ENCODE measurements around the gene PRSS23. TPM values are rescaled to one million over a fixed set of nuclear protein-coding genes. Genes with fewer than 3 reads are reported as not detected.

The PRSS23 gene
- total RNA-seq, 1 experiment from 2014 or later, result 9.8 TPM

GRCh38 chr11:86809561-86809960 lies 9.2 kb downstream of the PRSS23 start:
- CTCF ChIA-PET, result interaction anchor here (0.9 to 1.9 kb wide), 4 partner anchors 30 to 354 kb away, joined by 3 to 13 read pairs (median 4); no protein-coding TSS in a partner anchor
- POLR2A ChIA-PET, result interaction anchor here (0.7 kb wide), 1 partner anchor 18 kb away, joined by 4 read pairs; no protein-coding TSS in a partner anchor
- Mint-ChIP-seq H3K4me3 (ENCODE audit: unreplicated experiment) (no peak overlapping the region), H3K27me3 (ENCODE audit: insufficient read depth, unreplicated experiment) (no peaks in the 10 kb centered on the region), H3K4me1 (ENCODE audit: insufficient read depth, unreplicated experiment) (peaks cover 11% of the 10 kb centered on the region), H3K9me3 (ENCODE audit: unreplicated experiment) (no peaks in the 10 kb centered on the region), H3K27ac (ENCODE audit: low read depth, unreplicated experiment) (no peak overlapping the region), H3K36me3 (ENCODE audit: insufficient read depth, unreplicated experiment) (peaks cover 5% of the 10 kb centered on the region)
- TF ChIP-seq CTCF (IDR thresholded peaks at IDR 0.05; ENCODE audit: unreplicated experiment), result no peak
- BruUV-seq (replicated peaks), result no TSS peak
- intact Hi-C loops (cut with micrococcal nuclease), result no loop called here
- no peak for DNase-seq (ENCODE audit: unreplicated experiment)

GRCh38 chr11:86810288-86810687 lies 9.9 kb downstream of the PRSS23 start:
- DNase-seq (ENCODE audit: unreplicated experiment), result no peak
- no peaks in the 10 kb centered on the region for H3K9me3 Mint-ChIP-seq (ENCODE audit: unreplicated experiment)
- TF ChIP-seq CTCF (IDR thresholded peaks at IDR 0.05; ENCODE audit: unreplicated experiment), result no peak
- intact Hi-C loops (cut with micrococcal nuclease), result loop anchor here (10.0 kb wide), 1 partner anchor 865 kb away; no protein-coding TSS in a partner anchor
- no TSS peak for BruUV-seq (replicated peaks)
- POLR2A ChIA-PET, result no interaction called here
- H3K27ac Mint-ChIP-seq (ENCODE audit: low read depth, unreplicated experiment), result no peak overlapping the region
- no peaks in the 10 kb centered on the region for H3K27me3 Mint-ChIP-seq (ENCODE audit: insufficient read depth, unreplicated experiment)
- H3K4me1 Mint-ChIP-seq (ENCODE audit: insufficient read depth, unreplicated experiment), result peaks cover 11% of the 10 kb centered on the region
- CTCF ChIA-PET, result interaction anchor here (0.9 to 1.9 kb wide), 5 partner anchors 30 to 355 kb away, joined by 3 to 13 read pairs (median 4); no protein-coding TSS in a partner anchor
- H3K36me3 Mint-ChIP-seq (ENCODE audit: insufficient read depth, unreplicated experiment), result peaks cover 5% of the 10 kb centered on the region
- no peak overlapping the region for H3K4me3 Mint-ChIP-seq (ENCODE audit: unreplicated experiment)

GRCh38 chr11:86811637-86812321 lies 11.4 kb downstream of the PRSS23 start:
- TF ChIP-seq CTCF (IDR thresholded peaks at IDR 0.05; ENCODE audit: unreplicated experiment), result no peak
- peaks cover 5% of the 10 kb centered on the region for H3K36me3 Mint-ChIP-seq (ENCODE audit: insufficient read depth, unreplicated experiment)
- CTCF ChIA-PET, result interaction anchor here (0.6 to 2.5 kb wide), 10 partner anchors 8 to 451 kb away, joined by 3 to 12 read pairs (median 3); no protein-coding TSS in a partner anchor
- no peak overlapping the region for H3K27ac Mint-ChIP-seq (ENCODE audit: low read depth, unreplicated experiment)
- intact Hi-C loops (cut with micrococcal nuclease), result loop anchor here (10.0 kb wide), 1 partner anchor 867 kb away; no protein-coding TSS in a partner anchor
- BruUV-seq (replicated peaks), result no TSS peak
- POLR2A ChIA-PET, result interaction anchor here (0.7 to 1.1 kb wide), 2 partner anchors 83 to 124 kb away, joined by 3 read pairs; no protein-coding TSS in a partner anchor
- no peaks in the 10 kb centered on the region for H3K9me3 Mint-ChIP-seq (ENCODE audit: unreplicated experiment)
- peaks cover 13% of the 10 kb centered on the region for H3K4me1 Mint-ChIP-seq (ENCODE audit: insufficient read depth, unreplicated experiment)
- DNase-seq (ENCODE audit: unreplicated experiment), result peak; percentile 54
- no peak overlapping the region for H3K4me3 Mint-ChIP-seq (ENCODE audit: unreplicated experiment)
- no peaks in the 10 kb centered on the region for H3K27me3 Mint-ChIP-seq (ENCODE audit: insufficient read depth, unreplicated experiment)

- TF ChIP-seq CTCF (IDR thresholded peaks at IDR 0.05; ENCODE audit: unreplicated experiment), result no peak
- POLR2A ChIA-PET, result interaction anchor here (1.1 kb wide), 1 partner anchor 125 kb away, joined by 3 read pairs; no protein-coding TSS in a partner anchor
- Mint-ChIP-seq H3K9me3 (ENCODE audit: unreplicated experiment) (no peaks in the 10 kb centered on the region), H3K4me3 (ENCODE audit: unreplicated experiment) (no peak overlapping the region), H3K4me1 (ENCODE audit: insufficient read depth, unreplicated experiment) (peaks cover 13% of the 10 kb centered on the region), H3K27me3 (ENCODE audit: insufficient read depth, unreplicated experiment) (no peaks in the 10 kb centered on the region), H3K27ac (ENCODE audit: low read depth, unreplicated experiment) (no peak overlapping the region), H3K36me3 (ENCODE audit: insufficient read depth, unreplicated experiment) (peaks cover 5% of the 10 kb centered on the region)
- CTCF ChIA-PET, result interaction anchor here (0.6 to 2.5 kb wide), 10 partner anchors 8 to 828 kb away, joined by 3 to 12 read pairs (median 3); no protein-coding TSS in a partner anchor
- no TSS peak for BruUV-seq (replicated peaks)
- no peak for DNase-seq (ENCODE audit: unreplicated experiment)
- intact Hi-C loops (cut with micrococcal nuclease), result loop anchor here (10.0 kb wide), 1 partner anchor 867 kb away; no protein-coding TSS in a partner anchor
Measured at GRCh38 chr11:86812322-86812670, 12.0 kb downstream of the PRSS23 start.

Data from MCF 10A (cell line).